IMR-90 (cell line): ENCODE data around the gene ZNF514. TPM values are rescaled to one million over a fixed set of nuclear protein-coding genes. Genes with fewer than 3 reads are reported as not detected.

Source experiments
- ATAC-seq: fragments of 200-7000 bp; cut with Tn5 transposase; 2 replicates; pipeline ENCODE4 v1.9.1; 2020; ENCODE audit warnings: low read depth, mild to moderate bottlenecking, moderate library complexity
- BruUV-seq: library from RNA; stranded (reverse); fragments of 400-500 nt; replicated peaks from 2 replicates; lab custom pipeline; 2021; lab: Mats Ljungman, UMichigan
- CTCF ChIA-PET: fragments of 300-600 bp; formaldehyde crosslinking; extraction: SDS; loops from one replicate; lab custom pipeline; 2021; ENCODE audit warnings: antibody characterized with exemption; lab: Yijun Ruan, JAX
- POLR2A ChIA-PET: fragments of 300-600 bp; sonication (Branson Sonifier 250); formaldehyde crosslinking; loops from one replicate; lab custom pipeline; 2022; ENCODE audit warnings: antibody characterized with exemption; ENCODE audit not compliant: unreplicated experiment; lab: Charles Lee
- DNase-seq: peaks from one replicate; pipeline ENCODE4 v3.0.0; 2013
- H2AFZ ChIP-seq: replicated peaks from 2 replicates; pipeline ENCODE3; 2013; ENCODE audit warnings: low read length, mild to moderate bottlenecking; ENCODE audit not compliant: poor library complexity
- H2AK5ac ChIP-seq: 2 replicates; pipeline ENCODE4 v1.6.1; 2013; ENCODE audit warnings: low read depth, low read length, inconsistent platforms
- H2AK9ac ChIP-seq: replicated peaks from 2 replicates; pipeline ENCODE3; 2013; ENCODE audit warnings: mild to moderate bottlenecking, low read depth, low read length, moderate library complexity; ENCODE audit not compliant: poor library complexity
- H2BK120ac ChIP-seq: 2 replicates; pipeline ENCODE4 v1.6.1; 2013; ENCODE audit warnings: low read depth, low read length, inconsistent platforms
- H2BK15ac ChIP-seq: 3 replicates; pipeline ENCODE4 v1.6.1; 2013; ENCODE audit warnings: low read depth, low read length, inconsistent platforms
- H2BK20ac ChIP-seq: 2 replicates; pipeline ENCODE4 v1.6.1; 2013; ENCODE audit warnings: low read depth, mild to moderate bottlenecking, inconsistent platforms, low read length, moderate library complexity
- H2BK5ac ChIP-seq: 2 replicates; pipeline ENCODE4 v1.6.1; 2013; ENCODE audit warnings: mild to moderate bottlenecking, low read depth, low read length, inconsistent platforms; ENCODE audit not compliant: poor library complexity, severe bottlenecking
- H3K14ac ChIP-seq: replicated peaks from 2 replicates; pipeline ENCODE4 v1.6.1; 2013; ENCODE audit warnings: low read depth, low read length, inconsistent platforms
- H3K18ac ChIP-seq: 2 replicates; pipeline ENCODE4 v1.6.1; 2013; ENCODE audit warnings: low read depth, low read length, control low read depth
- H3K23ac ChIP-seq: 2 replicates; pipeline ENCODE4 v1.6.1; 2013; ENCODE audit warnings: low read depth, low read length, inconsistent platforms
- H3K27ac ChIP-seq: 2 replicates; pipeline ENCODE4 v1.5.1; 2013; ENCODE audit warnings: mild to moderate bottlenecking, control low read depth, low read length; ENCODE audit not compliant: insufficient read depth
- H3K27me3 ChIP-seq: 2 replicates; pipeline ENCODE4 v1.6.1; 2013; ENCODE audit warnings: low read length; ENCODE audit not compliant: control insufficient read depth, insufficient read depth
- H3K36me3 ChIP-seq: 2 replicates; pipeline ENCODE4 v1.6.1; 2013; ENCODE audit warnings: low read length, mixed read lengths; ENCODE audit not compliant: control insufficient read depth, insufficient read depth
- H3K4ac ChIP-seq: 2 replicates; pipeline ENCODE4 v1.6.1; 2013; ENCODE audit warnings: low read depth, low read length, inconsistent platforms
- H3K4me1 ChIP-seq: 2 replicates; pipeline ENCODE4 v1.6.1; 2013; ENCODE audit warnings: low read length, mixed read lengths; ENCODE audit not compliant: control insufficient read depth, insufficient read depth
- H3K4me2 ChIP-seq: 2 replicates; pipeline ENCODE4 v1.6.1; 2013; ENCODE audit warnings: low read depth, mild to moderate bottlenecking, control low read depth, low read length, moderate library complexity
- H3K4me3 ChIP-seq: 2 replicates; pipeline ENCODE4 v1.5.1; 2013; ENCODE audit warnings: low read depth, mild to moderate bottlenecking, control low read depth, low read length, moderate library complexity; ENCODE audit not compliant: insufficient read depth
- H3K56ac ChIP-seq: 2 replicates; pipeline ENCODE4 v1.6.1; 2013; ENCODE audit warnings: low read length, inconsistent platforms; ENCODE audit not compliant: insufficient read depth; ENCODE audit errors: extremely low read depth
- H3K79me1 ChIP-seq, 2 experiments: 2 replicates each; pipeline ENCODE4 v1.6.1; 2013; ENCODE audit warnings: low read length in 2 of 2, inconsistent platforms in 1 of 2, low read depth in 1 of 2
- H3K9ac ChIP-seq: 2 replicates; pipeline ENCODE4 v1.6.1; 2013; ENCODE audit warnings: low read depth, low read length, control low read depth
- H3K9me1 ChIP-seq: 2 replicates; pipeline ENCODE4 v1.6.1; 2013; ENCODE audit warnings: low read length, inconsistent platforms; ENCODE audit not compliant: insufficient read depth
- H3K9me3 ChIP-seq: 2 replicates; pipeline ENCODE4 v1.6.1; 2013; ENCODE audit warnings: low read length; ENCODE audit not compliant: control insufficient read depth, insufficient read depth
- H4K20me1 ChIP-seq: 2 replicates; pipeline ENCODE4 v1.6.1; 2013; ENCODE audit warnings: low read length, inconsistent platforms; ENCODE audit not compliant: insufficient read depth
- H4K5ac ChIP-seq: 2 replicates; pipeline ENCODE4 v1.6.1; 2013; ENCODE audit warnings: mild to moderate bottlenecking, low read depth, low read length, control low read depth
- H4K8ac ChIP-seq, 2 experiments: 2 replicates each; pipeline ENCODE4 v1.6.1; 2013; ENCODE audit warnings: low read depth in 2 of 2, low read length in 2 of 2, control low read depth in 1 of 2, inconsistent platforms in 1 of 2
- H4K91ac ChIP-seq: 2 replicates; pipeline ENCODE4 v1.6.1; 2013; ENCODE audit warnings: low read depth, low read length, inconsistent platforms; ENCODE audit not compliant: insufficient read depth
- BHLHE40 ChIP-seq: fragments of 150-350 bp; IDR thresholded peaks from 2 replicates; pipeline ENCODE4 v1.6.1; 2016; ENCODE audit warnings: mild to moderate bottlenecking, low read depth, low read length
- CEBPB ChIP-seq: IDR thresholded peaks from 2 replicates; pipeline ENCODE4 v1.6.1; 2012; ENCODE audit warnings: low read depth, low read length, improper control_type of control experiment
- FOS ChIP-seq: fragments of 150-350 bp; IDR thresholded peaks from 2 replicates; pipeline ENCODE4 v1.6.1; 2016; ENCODE audit warnings: low read depth, low read length
- MAFK ChIP-seq: IDR thresholded peaks from 2 replicates; pipeline ENCODE4 v1.6.1; 2012; ENCODE audit warnings: low read depth, low read length, improper control_type of control experiment
- MAZ ChIP-seq: IDR thresholded peaks from 2 replicates; pipeline ENCODE4 v1.6.1; 2012; ENCODE audit warnings: low read depth, mild to moderate bottlenecking, low read length, improper control_type of control experiment, moderate library complexity, borderline replicate concordance
- MXI1 ChIP-seq: IDR thresholded peaks from 2 replicates; pipeline ENCODE4 v1.6.1; 2012; ENCODE audit warnings: low read depth, mild to moderate bottlenecking, low read length, moderate library complexity, borderline replicate concordance
- NFE2L2 ChIP-seq: fragments of 150-350 bp; IDR thresholded peaks from 2 replicates; pipeline ENCODE4 v1.6.1; 2016; ENCODE audit warnings: low read depth, mild to moderate bottlenecking, low read length
- POLR2A ChIP-seq: IDR thresholded peaks from 2 replicates; pipeline ENCODE4 v1.6.1; 2012; ENCODE audit warnings: mild to moderate bottlenecking, low read depth, low read length
- RAD21 ChIP-seq: IDR thresholded peaks from 2 replicates; pipeline ENCODE4 v1.6.1; 2012; ENCODE audit warnings: low read length, improper control_type of control experiment
- RFX5 ChIP-seq: IDR thresholded peaks from 2 replicates; pipeline ENCODE4 v1.8.0; 2012; ENCODE audit warnings: low read depth, mild to moderate bottlenecking, low read length, moderate library complexity
- SMC3 ChIP-seq: fragments of 150-350 bp; IDR thresholded peaks from 2 replicates; pipeline ENCODE4 v1.6.1; 2016; ENCODE audit warnings: low read depth, mild to moderate bottlenecking, antibody characterized with exemption, low read length, moderate library complexity
- WGBS, 2 experiments: methylation state at CpG; one replicate each; pipeline versions ENCODE4 v1.1.5 to v1.1.7; 2013; ENCODE audit warnings: missing lambda C conversion rate in 2 of 2; ENCODE audit not compliant: insufficient read length in 1 of 2; ENCODE audit errors: extremely low coverage in 2 of 2; 5-methylcytosine and 5-hydroxymethylcytosine counted together
- dilution Hi-C: fragments of 300-500 bp; cut with HindIII; formaldehyde crosslinking; loops from one replicate; pipeline ENCODE4 v1.14.3; 2018; ENCODE audit warnings: low sequenced_read_pairs; ENCODE audit not compliant: unreplicated experiment
- in situ Hi-C: fragments of 300-500 bp; cut with MboI; formaldehyde crosslinking; loops from 3 replicates; pipeline ENCODE4 v1.14.3; 2019; ENCODE audit warnings: low sequenced_read_pairs, inconsistent platforms, mixed read lengths
- intact Hi-C: fragments of 100-400 bp; cut with micrococcal nuclease; formaldehyde crosslinking; loops from 2 replicates; pipeline ENCODE4 v1.10.0; 2022
- polyA plus RNA-seq, 3 experiments: library from polyadenylated mRNA; depleted of rRNA; stranded (reverse); fragments of >200 nt; gene quantifications; 2 replicates each; pipeline ENCODE4 v1.2.3, GENCODE V29; 2012; ENCODE audit warnings: low replicate concordance in 1 of 3
- total RNA-seq: library from RNA; depleted of rRNA; stranded (reverse); fragments of >200 nt; gene quantifications from 2 replicates; pipeline ENCODE4 v1.2.3, GENCODE V29; 2012
- TF ChIP-seq, protein P1 (sequence below): fragments of 150-350 bp; IDR thresholded peaks from 2 replicates; pipeline ENCODE4 v1.6.1; 2017; ENCODE audit warnings: mild to moderate bottlenecking, antibody characterized with exemption, low read length, low read depth
- TF ChIP-seq, protein P2 (sequence below): conservative IDR thresholded peaks from 2 replicates; pipeline ENCODE4 v1.5.1; 2012; ENCODE audit warnings: mild to moderate bottlenecking, low read depth, low read length, improper control_type of control experiment
- TF ChIP-seq, protein P3 (sequence below): fragments of 150-350 bp; IDR thresholded peaks from 2 replicates; pipeline ENCODE4 v1.6.1; 2016; ENCODE audit warnings: low read depth, mild to moderate bottlenecking, low read length, moderate library complexity, borderline replicate concordance

The ZNF514 gene
- total and polyA plus RNA-seq, 2 of the 4 experiments (the other 2 are of a cell fraction) = 5.3 to 6.5 TPM

DNA sequence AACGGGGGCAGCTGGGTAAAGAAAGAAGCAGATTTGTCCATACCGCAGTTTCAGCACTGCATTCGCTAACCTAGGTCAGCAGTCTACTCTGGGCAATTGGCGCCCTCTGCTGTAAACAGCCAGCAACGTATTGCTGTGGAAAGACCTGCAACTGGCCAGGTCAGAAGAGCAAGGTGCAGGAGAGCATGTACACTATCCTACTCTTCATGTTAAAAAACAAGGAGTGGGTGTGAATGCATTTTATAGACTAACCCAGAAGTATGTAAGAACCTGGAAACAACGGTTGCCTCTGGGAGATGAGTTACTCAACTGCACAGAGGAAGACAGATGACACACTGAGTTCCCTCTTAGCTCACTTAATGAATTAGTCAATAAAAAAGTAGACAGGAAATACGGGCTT is 44.2 kb downstream of the ZNF514 start:
- 20% methylated on average over 3 of the region's 7 CpGs; no CpG with 5 or more reads in 1 of the 2 experiments for WGBS, 2 experiments
- Histone ChIP-seq H3K4me3 (no peak overlapping the region), H3K18ac (no peak overlapping the region), H3K9me1 (peaks cover 3% of the 10 kb centered on the region; the same call in 1 of the 2 replicates), H2BK120ac (no peak overlapping the region), H2BK15ac (no peak overlapping the region), H3K4ac (no peak overlapping the region), H3K27ac (no peak overlapping the region), H4K20me1 (peaks cover 12% of the 10 kb centered on the region; the same call in 1 of the 2 replicates), H2AFZ (peak overlapping the region; percentile 6), H3K14ac (no peak overlapping the region), H3K9me3 (no peaks in the 10 kb centered on the region), H2AK5ac (no peak overlapping the region), H3K23ac (no peak overlapping the region), H3K79me1 (peaks cover 12 to 36% of the 10 kb centered on the region in 2 experiments), H2BK5ac (no peak overlapping the region), H2AK9ac (no peak overlapping the region), H2BK20ac (no peak overlapping the region), H3K56ac (no peak overlapping the region), H4K5ac (no peak overlapping the region), H3K4me1 (no peaks in the 10 kb centered on the region), H3K4me2 (no peak overlapping the region), H3K27me3 (no peaks in the 10 kb centered on the region), H3K36me3 (peaks cover 19% of the 10 kb centered on the region), H4K8ac (no peak overlapping the region), H3K9ac (no peak overlapping the region), H4K91ac (no peak overlapping the region)
- POLR2A ChIA-PET = no interaction called here
- in situ Hi-C loops (no loop called here), intact Hi-C loops (loop anchor here (1.0 kb wide), 1 partner anchor 93 kb away; no protein-coding TSS in a partner anchor), dilution Hi-C loops (no loop called here)
- peak; percentile 61 for DNase-seq
- BruUV-seq = no TSS peak
- TF ChIP-seq BHLHE40 (no peak), MXI1 (no peak), RFX5 (no peak), FOS (no peak), CEBPB (no peak), SMC3 (peak; percentile 52; the same call in 1 of the 2 replicates), RAD21 (peak; percentile 62), MAFK (peak; percentile 5; the same call in 1 of the 2 replicates), NFE2L2 (no peak), POLR2A (no peak), MAZ (no peak)
- TF ChIP-seq, protein P1, sequence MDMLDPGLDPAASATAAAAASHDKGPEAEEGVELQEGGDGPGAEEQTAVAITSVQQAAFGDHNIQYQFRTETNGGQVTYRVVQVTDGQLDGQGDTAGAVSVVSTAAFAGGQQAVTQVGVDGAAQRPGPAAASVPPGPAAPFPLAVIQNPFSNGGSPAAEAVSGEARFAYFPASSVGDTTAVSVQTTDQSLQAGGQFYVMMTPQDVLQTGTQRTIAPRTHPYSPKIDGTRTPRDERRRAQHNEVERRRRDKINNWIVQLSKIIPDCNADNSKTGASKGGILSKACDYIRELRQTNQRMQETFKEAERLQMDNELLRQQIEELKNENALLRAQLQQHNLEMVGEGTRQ = no peak
- TF ChIP-seq, protein P2, sequence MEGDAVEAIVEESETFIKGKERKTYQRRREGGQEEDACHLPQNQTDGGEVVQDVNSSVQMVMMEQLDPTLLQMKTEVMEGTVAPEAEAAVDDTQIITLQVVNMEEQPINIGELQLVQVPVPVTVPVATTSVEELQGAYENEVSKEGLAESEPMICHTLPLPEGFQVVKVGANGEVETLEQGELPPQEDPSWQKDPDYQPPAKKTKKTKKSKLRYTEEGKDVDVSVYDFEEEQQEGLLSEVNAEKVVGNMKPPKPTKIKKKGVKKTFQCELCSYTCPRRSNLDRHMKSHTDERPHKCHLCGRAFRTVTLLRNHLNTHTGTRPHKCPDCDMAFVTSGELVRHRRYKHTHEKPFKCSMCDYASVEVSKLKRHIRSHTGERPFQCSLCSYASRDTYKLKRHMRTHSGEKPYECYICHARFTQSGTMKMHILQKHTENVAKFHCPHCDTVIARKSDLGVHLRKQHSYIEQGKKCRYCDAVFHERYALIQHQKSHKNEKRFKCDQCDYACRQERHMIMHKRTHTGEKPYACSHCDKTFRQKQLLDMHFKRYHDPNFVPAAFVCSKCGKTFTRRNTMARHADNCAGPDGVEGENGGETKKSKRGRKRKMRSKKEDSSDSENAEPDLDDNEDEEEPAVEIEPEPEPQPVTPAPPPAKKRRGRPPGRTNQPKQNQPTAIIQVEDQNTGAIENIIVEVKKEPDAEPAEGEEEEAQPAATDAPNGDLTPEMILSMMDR = peak; percentile 76
- TF ChIP-seq, protein P3, sequence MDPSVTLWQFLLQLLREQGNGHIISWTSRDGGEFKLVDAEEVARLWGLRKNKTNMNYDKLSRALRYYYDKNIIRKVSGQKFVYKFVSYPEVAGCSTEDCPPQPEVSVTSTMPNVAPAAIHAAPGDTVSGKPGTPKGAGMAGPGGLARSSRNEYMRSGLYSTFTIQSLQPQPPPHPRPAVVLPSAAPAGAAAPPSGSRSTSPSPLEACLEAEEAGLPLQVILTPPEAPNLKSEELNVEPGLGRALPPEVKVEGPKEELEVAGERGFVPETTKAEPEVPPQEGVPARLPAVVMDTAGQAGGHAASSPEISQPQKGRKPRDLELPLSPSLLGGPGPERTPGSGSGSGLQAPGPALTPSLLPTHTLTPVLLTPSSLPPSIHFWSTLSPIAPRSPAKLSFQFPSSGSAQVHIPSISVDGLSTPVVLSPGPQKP = no peak
- ATAC-seq = peak; percentile 98
- CTCF ChIA-PET = interaction anchor here (0.6 to 1.3 kb wide), 8 partner anchors 10 to 530 kb away, joined by 3 to 11 read pairs (median 4); no protein-coding TSS in a partner anchor
